HepG2 (cell line): Measurements from ENCODE around the gene ZSWIM6. TPM values are rescaled to one million over a fixed set of nuclear protein-coding genes. Genes with fewer than 3 reads are reported as not detected.

Experiments
- ATAC-seq: fragments of 200-7000 bp; cut with Tn5 transposase; 3 replicates; pipeline ENCODE4 v1.9.1; 2020; ENCODE audit warnings: mild to moderate bottlenecking, moderate library complexity
- BruUV-seq: library from RNA; stranded (reverse); fragments of 400-500 nt; replicated peaks from 2 replicates; lab custom pipeline; 2021; lab: Mats Ljungman, UMichigan
- CTCF ChIA-PET: fragments of 300-600 bp; formaldehyde crosslinking; extraction: SDS; loops from one replicate; lab custom pipeline; 2021; ENCODE audit warnings: low total read pairs, inconsistent platforms, low intra/inter-chr PET ratio; lab: Yijun Ruan, JAX
- POLR2A ChIA-PET: fragments of 350-600 bp; sonication (Branson Sonifier 250); formaldehyde crosslinking; loops from one replicate; lab custom pipeline; 2020; ENCODE audit warnings: antibody characterized with exemption, inconsistent platforms; lab: Yijun Ruan, JAX
- DNase-seq: peaks from one replicate; pipeline ENCODE4 v3.0.0-alpha.2; 2015; ENCODE audit warnings: low spot score
- FAIRE-seq: peaks from 3 replicates; lab custom pipeline; 2011; peaks lifted over from hg19 to GRCh38; lab: Jason Lieb, UNC
- H2AFZ ChIP-seq: one replicate; pipeline ENCODE4 v1.6.1; 2011; ENCODE audit warnings: low read length, inconsistent platforms
- H3K27ac ChIP-seq: fragments of 300-600 bp; 3 replicates; pipeline ENCODE4 v1.8.0; 2011; ENCODE audit warnings: mixed run types, mild to moderate bottlenecking, mixed read lengths, low read length, inconsistent platforms; ENCODE audit not compliant: insufficient read depth; ENCODE audit errors: extremely low read length
- H3K27me3 ChIP-seq, 2 experiments: fragments of 200-600 bp in 1 of 2; 2 replicates in 1 of 2; 3 replicates in 1 of 2; pipeline versions ENCODE4 v1.6.0 to v1.8.0; 2011; ENCODE audit warnings: low read length in 2 of 2, mild to moderate bottlenecking in 2 of 2, moderate library complexity in 2 of 2, inconsistent platforms in 1 of 2; ENCODE audit not compliant: insufficient read depth in 2 of 2, control insufficient read depth in 1 of 2
- H3K36me3 ChIP-seq, 2 experiments: fragments of 200-600 bp in 1 of 2; replicated peaks in 1 of 2; 2 replicates in 1 of 2; 3 replicates in 1 of 2; pipeline versions ENCODE4 v1.5.1 to v1.8.0; 2011; ENCODE audit warnings: low read length in 2 of 2, inconsistent platforms in 1 of 2; ENCODE audit not compliant: insufficient read depth in 2 of 2, control insufficient read depth in 1 of 2
- H3K4me1 ChIP-seq: 2 replicates; pipeline ENCODE4 v1.5.1; 2012; ENCODE audit warnings: low read length, inconsistent platforms; ENCODE audit not compliant: insufficient read depth
- H3K4me2 ChIP-seq: 2 replicates; pipeline ENCODE4 v1.6.0; 2011; ENCODE audit warnings: low read depth, low read length, inconsistent platforms
- H3K4me3 ChIP-seq, 3 experiments: fragments of 200-600 bp in 1 of 3; sonication (generic), shearing (Covaris generic) in 1 of 3; replicated peaks in 1 of 3; 2 replicates each; pipeline ENCODE4 v1.5.1; 2011 to 2016; ENCODE audit warnings: low read length in 3 of 3, inconsistent platforms in 2 of 3, low read depth in 2 of 3, mild to moderate bottlenecking in 2 of 3, control low read depth in 1 of 3, mixed read lengths in 1 of 3; ENCODE audit not compliant: insufficient read depth in 1 of 3
- H3K79me2 ChIP-seq: one replicate; pipeline ENCODE4 v1.6.1; 2011; ENCODE audit warnings: low read length, inconsistent platforms; ENCODE audit not compliant: insufficient read depth
- H3K9ac ChIP-seq: 2 replicates; pipeline ENCODE4 v1.6.0; 2011; ENCODE audit warnings: mild to moderate bottlenecking, low read depth, low read length, inconsistent platforms; ENCODE audit not compliant: insufficient read depth
- H3K9me3 ChIP-seq: 2 replicates; pipeline ENCODE4 v1.5.1; 2012; ENCODE audit warnings: mild to moderate bottlenecking, low read length
- H4K20me1 ChIP-seq: 2 replicates; pipeline ENCODE4 v1.6.0; 2011; ENCODE audit warnings: inconsistent platforms, mild to moderate bottlenecking, low read length, moderate library complexity; ENCODE audit not compliant: insufficient read depth
- ARNT ChIP-seq: fragments of 450-650 bp; IDR thresholded peaks from 2 replicates; pipeline ENCODE4 v1.6.1; 2017
- CHD4 ChIP-seq: fragments of 200-600 bp; sonication (generic); IDR thresholded peaks from 2 replicates; pipeline ENCODE4 v1.7.0; 2017; ENCODE audit warnings: mild to moderate bottlenecking, low read length, borderline replicate concordance
- GABPA ChIP-seq, 2 experiments: IDR thresholded peaks; 2 replicates each; pipeline ENCODE4 v1.6.1; 2011 to 2016; ENCODE audit warnings: low read depth in 2 of 2, low read length in 1 of 2, missing biosample characterization in 1 of 2, missing genetic modification characterization in 1 of 2
- HOXA7 ChIP-seq: sonication (generic); formaldehyde crosslinking; IDR thresholded peaks from 2 replicates; pipeline ENCODE4 v1.8.1; 2022; ENCODE audit warnings: mild to moderate bottlenecking, missing genetic modification reagents, moderate library complexity
- SALL2 ChIP-seq: sonication (generic); formaldehyde crosslinking; IDR thresholded peaks from 2 replicates; pipeline ENCODE4 v1.8.1; 2023; ENCODE audit warnings: mild to moderate bottlenecking, missing genetic modification reagents, inconsistent platforms
- YEATS4 ChIP-seq: sonication (generic); formaldehyde crosslinking; IDR thresholded peaks from 2 replicates; pipeline ENCODE4 v1.4.0; 2020; ENCODE audit warnings: missing genetic modification reagents, borderline replicate concordance
- ZBTB33 ChIP-seq: sonication (generic); formaldehyde crosslinking; IDR thresholded peaks from 2 replicates; pipeline ENCODE4 v1.4.0; 2020; ENCODE audit warnings: missing genetic modification reagents
- ZFP82 ChIP-seq: sonication (generic); formaldehyde crosslinking; IDR thresholded peaks from 2 replicates; pipeline ENCODE4 v1.5.1; 2020; ENCODE audit warnings: mild to moderate bottlenecking, missing genetic modification reagents, borderline replicate concordance
- ZNF549 ChIP-seq: sonication (generic); formaldehyde crosslinking; IDR thresholded peaks from 2 replicates; pipeline ENCODE4 v1.5.0; 2020; ENCODE audit warnings: missing genetic modification reagents
- ZNF607 ChIP-seq: sonication (generic); formaldehyde crosslinking; IDR thresholded peaks from 2 replicates; pipeline ENCODE4 v1.5.1; 2020; ENCODE audit warnings: missing genetic modification reagents, mild to moderate bottlenecking, borderline replicate concordance
- ZNF777 ChIP-seq: sonication (generic); formaldehyde crosslinking; IDR thresholded peaks from 2 replicates; pipeline ENCODE4 v1.4.0; 2020; ENCODE audit warnings: missing genetic modification reagents
- ZNF816 ChIP-seq: sonication (generic); formaldehyde crosslinking; IDR thresholded peaks from 2 replicates; pipeline ENCODE4 v1.8.0; 2022; ENCODE audit warnings: missing genetic modification reagents, mild to moderate bottlenecking, borderline replicate concordance
- ZNF83 ChIP-seq: sonication (generic); formaldehyde crosslinking; IDR thresholded peaks from 2 replicates; pipeline ENCODE4 v1.4.0; 2020; ENCODE audit warnings: missing genetic modification reagents, mild to moderate bottlenecking, borderline replicate concordance
- ZNF841 ChIP-seq: sonication (generic); formaldehyde crosslinking; IDR thresholded peaks from 2 replicates; pipeline ENCODE4 v1.8.1; 2023; ENCODE audit warnings: missing genetic modification reagents, borderline replicate concordance
- in situ Hi-C: cut with HindIII; loops from 2 replicates; pipeline ENCODE4 v1.10.0; 2017; ENCODE audit warnings: low pct_unique_long_range_greater_than_20kb; ENCODE audit not compliant: extremely low pct_ligation_motif_present
- intact Hi-C: fragments of 100-400 bp; cut with micrococcal nuclease; formaldehyde crosslinking; loops from one replicate; pipeline ENCODE4 v1.10.0; 2022; ENCODE audit not compliant: unreplicated experiment
- polyA plus RNA-seq, 8 experiments: library from polyadenylated mRNA; depleted of rRNA in 3 of 8; stranded (reverse) in 7 of 8; unstranded in 1 of 8; fragments of >200 nt; fragmentation: Illumina TruSeq in 4 of 8; extraction: Trizol in 4 of 8; gene quantifications; 2 replicates each; pipeline versions ENCODE4 v1.2.1 to v1.2.3, GENCODE V29; 2011 to 2016; ENCODE audit warnings: low read depth in 4 of 8, missing spikeins in 1 of 8, mixed read lengths in 1 of 8; ENCODE audit not compliant: insufficient read depth in 1 of 8
- total RNA-seq, 5 experiments: library from RNA; depleted of rRNA; stranded (reverse); fragments of >200 nt; fragmentation: Illumina TruSeq; extraction: Trizol; gene quantifications; 2 replicates each; pipeline ENCODE4 v1.2.3, GENCODE V29; 2016; ENCODE audit warnings: low read depth in 1 of 5

Gene ZSWIM6
- total and polyA plus RNA-seq, 2 of the 13 experiments (the other 11 are each of a cell fraction or from before 2014, with no cell fraction given) = 0.82 to 1.9 TPM

GRCh38 chr5:61285531-61285930 lies 46.5 kb upstream of the ZSWIM6 start:
- no peak overlapping the region for H3K4me2 ChIP-seq
- ATAC-seq (no peak), DNase-seq (no peak), FAIRE-seq (no peak)
- H3K36me3 ChIP-seq = no peaks in the 10 kb centered on the region
- H3K4me3 ChIP-seq = no peak overlapping the region
- no peaks in the 10 kb centered on the region for H3K79me2 ChIP-seq
- H3K9me3 ChIP-seq = no peaks in the 10 kb centered on the region
- no peak overlapping the region for H2AFZ ChIP-seq
- in situ Hi-C loops (no loop called here), intact Hi-C loops (no loop called here)
- no peak overlapping the region for H3K9ac ChIP-seq
- no peak for TF ChIP-seq ZNF607 (CRISPR knock-in tag)
- no peak for TF ChIP-seq ZNF816 (CRISPR knock-in tag)
- no peak for TF ChIP-seq ZBTB33 (CRISPR knock-in tag)
- no peak for TF ChIP-seq ZFP82 (CRISPR knock-in tag)
- TF ChIP-seq ZNF83 = no peak
- no peak for TF ChIP-seq SALL2 (CRISPR knock-in tag)
- no peak for TF ChIP-seq GABPA (IDR thresholded peaks at IDR 0.05; ENCODE audit: low read depth, low read length)
- TF ChIP-seq GABPA (CRISPR knock-in tag; IDR thresholded peaks at IDR 0.05; ENCODE audit: low read depth) = no peak
- TF ChIP-seq ZNF549 = no peak
- TF ChIP-seq ZNF841 (CRISPR knock-in tag) = no peak
- no peak for TF ChIP-seq HOXA7 (CRISPR knock-in tag)
- no peak for TF ChIP-seq YEATS4
- no peak for TF ChIP-seq ARNT
- no peak for TF ChIP-seq ZNF777
- TF ChIP-seq CHD4 = no peak
- ChIA-PET POLR2A (no interaction called here), CTCF (no interaction called here)
- no peaks in the 10 kb centered on the region for H4K20me1 ChIP-seq
- peaks cover 8% of the 10 kb centered on the region for H3K4me1 ChIP-seq
- H3K27me3 ChIP-seq = no peaks in the 10 kb centered on the region
- BruUV-seq = no TSS peak
- no peak overlapping the region for H3K27ac ChIP-seq
